Lower lobe of right lung (tissue), 2 donors: ENCODE measurements around the gene ASCC1. TPM values are rescaled to one million over a fixed set of nuclear protein-coding genes. Genes with fewer than 3 reads are reported as not detected.

ENCODE experiments used
- ATAC-seq, 2 donors: fragments of 200-7000 bp; cut with Tn5 transposase; one replicate each; pipeline ENCODE4 v1.9.1; 2020 to 2022; ENCODE audit warnings: mild to moderate bottlenecking in 2 of 2, moderate library complexity in 2 of 2
- DNase-seq: peaks from one replicate; pipeline ENCODE4 v3.0.0-alpha.2; 2020
- H3K27ac ChIP-seq: fragments of 200-600 bp; one replicate; pipeline ENCODE4 v1.8.0; 2022
- H3K27me3 ChIP-seq: fragments of 200-600 bp; one replicate; pipeline ENCODE4 v1.8.0; 2022; ENCODE audit warnings: low read depth
- H3K36me3 ChIP-seq: fragments of 200-600 bp; one replicate; pipeline ENCODE4 v1.8.0; 2022; ENCODE audit warnings: mild to moderate bottlenecking
- H3K4me1 ChIP-seq: fragments of 200-600 bp; one replicate; pipeline ENCODE4 v1.8.0; 2022
- H3K4me3 ChIP-seq: fragments of 200-600 bp; one replicate; pipeline ENCODE4 v1.8.0; 2022; ENCODE audit warnings: mild to moderate bottlenecking
- H3K9me3 ChIP-seq: fragments of 200-600 bp; one replicate; pipeline ENCODE4 v1.8.0; 2022
- intact Hi-C: fragments of 100-400 bp; cut with DNase I; formaldehyde crosslinking; loops from one replicate; pipeline ENCODE4 v1.11.0; 2022
- total RNA-seq: library from RNA; stranded (reverse); fragmentation: NEBNext Ultra II Directional; extraction: Animal tissue kit (Norgen Biotek cat#: 25700); gene quantifications from one replicate; pipeline ENCODE4 v1.2.1, GENCODE V29; 2021
- TF ChIP-seq, protein P1 (sequence below): fragments of 200-600 bp; IDR thresholded peaks from one replicate; pipeline ENCODE4 v1.8.0; 2022; ENCODE audit warnings: antibody characterized with exemption, mild to moderate bottlenecking
- donor health status: DM: no; HTN: yes; CAD: no; lungs with severe emphysema.

Gene ASCC1
- total RNA-seq, 1 donor from 2014 or later: 23.9 TPM

DNA sequence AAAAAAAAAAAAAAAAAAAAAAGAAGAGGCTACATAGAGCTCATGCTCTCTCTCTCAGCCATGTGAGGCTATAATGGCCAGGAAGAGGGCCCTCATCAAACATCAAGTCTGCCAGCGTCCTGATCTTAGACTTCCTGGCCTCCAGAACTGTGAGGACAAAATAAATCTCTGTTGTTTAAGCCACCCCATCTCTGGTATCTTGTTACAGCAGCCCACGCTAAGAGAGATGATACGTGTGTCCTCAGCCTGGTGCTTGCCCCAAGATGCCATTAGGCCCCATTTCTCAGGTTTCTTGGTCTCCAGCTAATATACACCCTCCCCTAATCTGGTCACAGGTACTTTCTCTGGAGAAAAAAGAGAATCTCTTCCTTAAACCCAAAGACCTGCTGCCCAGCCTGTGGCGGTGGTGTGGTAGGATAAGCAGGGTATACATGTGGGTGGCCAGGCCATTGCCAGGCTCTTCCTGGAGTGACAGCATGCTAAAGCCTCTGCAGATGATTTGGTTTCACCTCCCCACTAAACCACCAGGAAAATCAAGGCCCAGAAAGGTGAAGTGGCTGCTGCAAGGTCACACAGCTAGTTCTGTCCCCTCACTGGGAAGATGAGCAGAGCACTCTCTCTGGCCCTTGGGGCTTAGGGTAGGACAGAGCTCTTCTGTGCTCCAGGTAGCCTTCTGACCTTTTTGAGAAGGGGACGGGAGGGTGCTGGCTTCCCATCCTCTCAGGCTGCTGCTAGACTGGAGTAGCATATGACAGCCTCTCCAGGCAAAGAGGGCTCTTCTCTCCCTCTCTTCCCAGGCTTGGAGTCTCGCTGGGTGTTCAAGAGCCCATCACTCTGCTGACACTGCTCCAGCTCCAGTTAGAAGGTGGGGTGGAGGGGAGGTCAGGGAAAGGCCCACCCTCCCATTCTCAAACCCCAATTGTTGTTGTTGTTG is 133.0 kb downstream of the ASCC1 start:
- intact Hi-C loops: no loop called here
- ATAC-seq (no peak), DNase-seq (no peak)
- no peaks in the 10 kb centered on the region for H3K9me3 ChIP-seq
- H3K27me3 ChIP-seq: peaks cover 17% of the 10 kb centered on the region
- TF ChIP-seq, protein P1, sequence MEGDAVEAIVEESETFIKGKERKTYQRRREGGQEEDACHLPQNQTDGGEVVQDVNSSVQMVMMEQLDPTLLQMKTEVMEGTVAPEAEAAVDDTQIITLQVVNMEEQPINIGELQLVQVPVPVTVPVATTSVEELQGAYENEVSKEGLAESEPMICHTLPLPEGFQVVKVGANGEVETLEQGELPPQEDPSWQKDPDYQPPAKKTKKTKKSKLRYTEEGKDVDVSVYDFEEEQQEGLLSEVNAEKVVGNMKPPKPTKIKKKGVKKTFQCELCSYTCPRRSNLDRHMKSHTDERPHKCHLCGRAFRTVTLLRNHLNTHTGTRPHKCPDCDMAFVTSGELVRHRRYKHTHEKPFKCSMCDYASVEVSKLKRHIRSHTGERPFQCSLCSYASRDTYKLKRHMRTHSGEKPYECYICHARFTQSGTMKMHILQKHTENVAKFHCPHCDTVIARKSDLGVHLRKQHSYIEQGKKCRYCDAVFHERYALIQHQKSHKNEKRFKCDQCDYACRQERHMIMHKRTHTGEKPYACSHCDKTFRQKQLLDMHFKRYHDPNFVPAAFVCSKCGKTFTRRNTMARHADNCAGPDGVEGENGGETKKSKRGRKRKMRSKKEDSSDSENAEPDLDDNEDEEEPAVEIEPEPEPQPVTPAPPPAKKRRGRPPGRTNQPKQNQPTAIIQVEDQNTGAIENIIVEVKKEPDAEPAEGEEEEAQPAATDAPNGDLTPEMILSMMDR: no peak
- peaks cover 29% of the 10 kb centered on the region for H3K4me1 ChIP-seq
- no peak overlapping the region for H3K4me3 ChIP-seq
- no peaks in the 10 kb centered on the region for H3K36me3 ChIP-seq
- H3K27ac ChIP-seq: peak overlapping the region; percentile 3

DNA sequence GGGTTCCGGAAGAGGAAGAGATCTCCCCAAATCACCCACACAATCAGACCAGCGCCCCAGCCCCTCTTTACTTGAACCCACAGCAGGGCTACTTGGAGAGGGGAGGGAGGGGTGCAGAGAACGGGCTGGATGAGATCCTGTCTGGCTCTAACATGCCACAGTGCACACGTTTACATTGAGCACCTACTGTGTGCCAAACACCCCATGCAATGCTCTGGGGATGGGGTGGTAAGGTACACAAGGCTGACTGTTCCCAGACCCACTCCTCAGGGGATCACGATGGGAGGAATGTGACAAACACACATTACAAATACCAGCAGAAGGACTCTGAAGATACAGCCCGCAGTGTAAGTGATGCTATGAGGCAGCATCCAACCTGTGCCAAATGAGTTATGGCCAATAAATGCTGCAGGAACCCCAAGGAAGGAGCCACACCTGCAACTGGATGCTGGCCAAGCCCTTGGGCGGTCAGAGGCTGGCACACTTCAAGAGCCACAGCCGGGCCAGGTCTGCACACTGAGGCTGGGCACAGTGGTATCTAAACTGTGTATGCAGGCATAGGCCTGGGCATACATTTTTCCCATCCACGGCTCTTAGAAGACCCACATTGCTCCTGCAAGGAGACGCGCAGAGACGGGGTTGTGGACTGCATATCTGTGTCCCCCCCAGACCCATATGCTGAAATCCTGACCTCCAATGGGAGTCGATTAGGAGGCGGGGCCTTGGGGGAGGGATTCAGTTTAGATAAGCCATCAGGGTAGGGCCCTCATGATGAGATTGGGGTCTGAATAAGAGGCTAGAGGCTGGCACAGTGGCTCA is 134.1 kb downstream of the ASCC1 start:
- H3K27ac ChIP-seq: peak overlapping the region; percentile 74

DNA sequence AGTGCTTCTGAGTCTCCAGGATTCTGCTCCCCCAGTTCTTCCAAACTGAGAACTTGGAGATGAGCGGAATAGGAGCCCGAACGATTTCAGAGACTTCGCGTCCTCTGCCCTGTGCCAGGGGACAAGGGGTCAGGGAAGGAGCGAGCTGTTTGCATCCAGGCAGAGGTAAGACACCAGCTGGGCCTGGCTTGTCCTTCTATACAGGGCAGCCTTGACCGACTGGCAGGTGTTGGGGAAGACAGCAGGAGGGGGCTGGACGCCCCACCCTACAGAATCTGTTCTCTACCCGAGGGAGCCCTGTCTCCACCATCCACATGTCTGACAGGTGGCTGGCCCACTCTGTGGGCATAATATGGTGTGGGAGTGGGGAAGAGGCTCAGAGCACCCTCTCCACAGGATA is 134.9 kb downstream of the ASCC1 start:
- Histone ChIP-seq H3K27ac (peak overlapping the region; percentile 74), H3K4me1 (peaks cover 11% of the 10 kb centered on the region), H3K4me3 (no peak overlapping the region), H3K36me3 (no peaks in the 10 kb centered on the region), H3K27me3 (peaks cover under 1% of the 10 kb centered on the region), H3K9me3 (no peaks in the 10 kb centered on the region)
- intact Hi-C loops: no loop called here
- ATAC-seq (no peak), DNase-seq (no peak)
- TF ChIP-seq, protein P1: no peak

More for the DNA sequence above, 134.1 kb downstream of the ASCC1 start:
- TF ChIP-seq, protein P1: no peak
- Histone ChIP-seq H3K36me3 (no peaks in the 10 kb centered on the region), H3K27me3 (peaks cover 7% of the 10 kb centered on the region), H3K4me1 (peaks cover 17% of the 10 kb centered on the region), H3K4me3 (no peak overlapping the region), H3K9me3 (no peaks in the 10 kb centered on the region)
- peak; percentile 69 for DNase-seq
- intact Hi-C loops: no loop called here
- peak; percentile 51 to 58 for ATAC-seq

DNA sequence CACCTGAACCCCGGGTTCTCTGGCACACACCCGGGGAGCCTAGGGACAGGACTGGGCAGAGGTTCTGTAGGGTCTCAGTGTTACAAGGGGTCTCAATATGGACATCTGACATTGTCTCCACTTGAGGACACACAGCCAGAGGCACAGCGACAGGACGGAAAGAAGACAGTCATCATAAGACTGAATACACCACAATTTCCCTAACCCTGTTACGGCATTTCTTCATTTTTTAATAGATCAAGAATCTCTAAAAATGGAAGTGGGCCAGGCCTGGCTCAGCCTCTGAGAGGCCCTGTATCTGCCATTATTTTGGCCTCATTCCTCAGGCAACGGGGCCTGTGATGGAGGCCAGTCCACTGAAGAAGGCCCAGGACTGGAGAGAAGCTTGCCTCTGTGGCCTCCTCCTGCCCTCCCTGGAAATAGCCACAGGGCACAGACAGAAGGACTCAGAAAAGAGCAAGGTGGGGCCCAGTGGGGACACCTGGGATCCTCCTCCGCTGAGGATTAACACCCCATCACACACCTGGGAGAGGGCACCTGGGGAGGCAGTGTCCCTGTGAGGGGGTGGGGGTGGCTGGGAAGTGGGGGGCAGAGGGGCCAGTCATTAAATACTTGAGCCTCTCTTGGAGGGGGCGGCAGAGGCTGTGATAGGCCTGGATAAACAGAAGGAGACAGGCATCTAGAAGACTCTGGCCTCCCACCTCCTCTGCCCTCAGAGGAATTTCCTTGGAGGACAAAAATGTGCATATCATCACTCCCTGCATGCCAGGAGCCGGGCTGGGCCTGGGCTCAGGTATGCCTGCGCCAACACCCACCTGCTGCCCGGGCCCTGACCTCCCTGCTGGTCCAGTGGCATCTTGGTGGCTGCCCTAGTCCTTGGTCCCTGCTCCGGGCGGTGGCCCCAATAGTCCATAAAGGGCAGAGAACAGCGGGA is 135.8 kb downstream of the ASCC1 start:
- DNase-seq (peak; percentile 74), ATAC-seq (peak; percentile 73 to 80)
- no peaks in the 10 kb centered on the region for H3K27me3 ChIP-seq
- peaks cover 7% of the 10 kb centered on the region for H3K4me1 ChIP-seq
- intact Hi-C loops: no loop called here
- peak overlapping the region; percentile 74 for H3K27ac ChIP-seq
- H3K36me3 ChIP-seq: no peaks in the 10 kb centered on the region
- H3K4me3 ChIP-seq: no peak overlapping the region
- no peaks in the 10 kb centered on the region for H3K9me3 ChIP-seq
- TF ChIP-seq, protein P1: no peak

DNA sequence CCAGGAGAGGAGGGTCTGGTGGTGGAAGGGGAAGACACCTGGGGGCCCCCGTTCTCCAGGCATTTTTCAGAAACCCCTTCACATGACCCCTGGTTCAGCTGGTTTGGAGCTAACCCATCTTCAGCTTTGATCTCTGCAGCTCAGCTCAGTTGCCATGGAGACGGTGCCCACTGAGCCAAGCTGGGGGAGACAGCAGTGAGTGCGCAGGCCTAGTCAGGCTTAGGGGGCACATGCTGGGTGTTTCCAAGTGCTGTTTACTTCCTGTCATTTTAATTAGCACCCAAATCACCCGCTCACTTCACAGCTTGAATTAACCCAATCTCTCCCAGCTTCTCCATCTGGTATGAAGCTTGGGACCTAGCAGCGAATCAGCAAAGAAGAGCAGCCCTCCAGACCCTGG is 136.7 kb downstream of the ASCC1 start:
- H3K36me3 ChIP-seq: no peaks in the 10 kb centered on the region
- DNase-seq (no peak), ATAC-seq (no peak)
- H3K27ac ChIP-seq: peak overlapping the region; percentile 44
- TF ChIP-seq, protein P1: no peak
- peaks cover 7% of the 10 kb centered on the region for H3K4me1 ChIP-seq
- intact Hi-C loops: no loop called here
- H3K27me3 ChIP-seq: no peaks in the 10 kb centered on the region
- no peak overlapping the region for H3K4me3 ChIP-seq
- no peaks in the 10 kb centered on the region for H3K9me3 ChIP-seq
